A549 treated with RU486 at 1 μM for 4 hours (cell line): ENCODE data around the gene TNFSF12. TPM values are rescaled to one million over a fixed set of nuclear protein-coding genes. Genes with fewer than 3 reads are reported as not detected.

Source experiments
- total RNA-seq: library from RNA; stranded (reverse); fragments of 200-300 nt; extraction: Qiagen RNA extraction; gene quantifications from 5 replicates; pipeline ENCODE4 v1.2.3, GENCODE V29; 2022; ENCODE audit warnings: low read depth

The TNFSF12 gene, protein sequence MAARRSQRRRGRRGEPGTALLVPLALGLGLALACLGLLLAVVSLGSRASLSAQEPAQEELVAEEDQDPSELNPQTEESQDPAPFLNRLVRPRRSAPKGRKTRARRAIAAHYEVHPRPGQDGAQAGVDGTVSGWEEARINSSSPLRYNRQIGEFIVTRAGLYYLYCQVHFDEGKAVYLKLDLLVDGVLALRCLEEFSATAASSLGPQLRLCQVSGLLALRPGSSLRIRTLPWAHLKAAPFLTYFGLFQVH
- 8.8 to 13.0 TPM (median 10.7 TPM) in 5 replicates for total RNA-seq

DNA sequence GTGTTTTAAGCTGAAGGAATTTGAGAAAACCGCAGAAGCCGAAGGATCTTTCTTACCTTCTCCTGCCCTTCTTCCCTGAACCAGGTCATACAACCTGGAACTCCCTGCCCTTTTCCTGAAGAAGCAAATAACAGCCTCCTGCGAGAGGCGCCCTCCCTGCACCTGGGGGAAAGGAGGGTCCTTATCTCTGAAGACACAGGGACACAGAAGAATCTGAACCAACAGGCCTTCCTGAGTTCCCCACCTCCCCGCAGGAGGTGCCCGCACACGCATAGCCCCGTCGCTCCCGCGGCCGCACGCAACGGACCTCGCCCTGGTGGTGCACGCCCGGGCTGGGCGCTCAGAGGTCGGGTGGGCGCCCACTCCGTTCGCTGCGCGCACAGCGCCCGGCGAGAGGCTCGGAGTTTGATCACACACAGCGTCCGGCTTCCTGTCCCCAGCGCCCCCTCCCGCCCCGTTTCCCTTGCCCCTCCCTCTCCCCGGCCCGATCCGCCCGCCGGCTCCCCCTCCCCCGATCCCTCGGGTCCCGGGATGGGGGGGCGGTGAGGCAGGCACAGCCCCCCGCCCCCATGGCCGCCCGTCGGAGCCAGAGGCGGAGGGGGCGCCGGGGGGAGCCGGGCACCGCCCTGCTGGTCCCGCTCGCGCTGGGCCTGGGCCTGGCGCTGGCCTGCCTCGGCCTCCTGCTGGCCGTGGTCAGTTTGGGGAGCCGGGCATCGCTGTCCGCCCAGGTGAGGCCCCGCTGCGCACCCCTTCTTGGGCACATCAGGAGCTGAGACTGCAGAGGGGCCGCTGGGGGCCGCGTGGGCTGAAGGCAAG is at the start of gene TNFSF12:
Gene TNFSF12 (plus strand): TSS at position 474 of the 816 bp plus-strand sequence. CDS start 96 bp downstream, at position 570.

DNA sequence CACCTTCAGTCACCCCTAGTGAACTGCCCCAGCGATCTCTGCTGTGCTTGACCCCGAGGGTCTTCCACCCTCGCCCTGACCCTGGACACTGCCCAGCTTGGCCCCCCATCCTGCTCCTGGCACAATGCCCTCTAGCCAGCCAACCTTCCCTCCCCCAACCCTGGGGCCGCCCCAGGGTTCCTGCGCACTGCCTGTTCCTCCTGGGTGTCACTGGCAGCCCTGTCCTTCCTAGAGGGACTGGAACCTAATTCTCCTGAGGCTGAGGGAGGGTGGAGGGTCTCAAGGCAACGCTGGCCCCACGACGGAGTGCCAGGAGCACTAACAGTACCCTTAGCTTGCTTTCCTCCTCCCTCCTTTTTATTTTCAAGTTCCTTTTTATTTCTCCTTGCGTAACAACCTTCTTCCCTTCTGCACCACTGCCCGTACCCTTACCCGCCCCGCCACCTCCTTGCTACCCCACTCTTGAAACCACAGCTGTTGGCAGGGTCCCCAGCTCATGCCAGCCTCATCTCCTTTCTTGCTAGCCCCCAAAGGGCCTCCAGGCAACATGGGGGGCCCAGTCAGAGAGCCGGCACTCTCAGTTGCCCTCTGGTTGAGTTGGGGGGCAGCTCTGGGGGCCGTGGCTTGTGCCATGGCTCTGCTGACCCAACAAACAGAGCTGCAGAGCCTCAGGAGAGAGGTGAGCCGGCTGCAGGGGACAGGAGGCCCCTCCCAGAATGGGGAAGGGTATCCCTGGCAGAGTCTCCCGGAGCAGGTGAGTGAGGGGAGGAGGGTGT is 9.9 kb downstream of the TNFSF12 start, which contains the start of gene TNFSF13:
Gene TNFSF13 (plus strand): TSS at position 207 of the 776 bp plus-strand sequence. CDS start 290 bp downstream, at position 497.

DNA sequence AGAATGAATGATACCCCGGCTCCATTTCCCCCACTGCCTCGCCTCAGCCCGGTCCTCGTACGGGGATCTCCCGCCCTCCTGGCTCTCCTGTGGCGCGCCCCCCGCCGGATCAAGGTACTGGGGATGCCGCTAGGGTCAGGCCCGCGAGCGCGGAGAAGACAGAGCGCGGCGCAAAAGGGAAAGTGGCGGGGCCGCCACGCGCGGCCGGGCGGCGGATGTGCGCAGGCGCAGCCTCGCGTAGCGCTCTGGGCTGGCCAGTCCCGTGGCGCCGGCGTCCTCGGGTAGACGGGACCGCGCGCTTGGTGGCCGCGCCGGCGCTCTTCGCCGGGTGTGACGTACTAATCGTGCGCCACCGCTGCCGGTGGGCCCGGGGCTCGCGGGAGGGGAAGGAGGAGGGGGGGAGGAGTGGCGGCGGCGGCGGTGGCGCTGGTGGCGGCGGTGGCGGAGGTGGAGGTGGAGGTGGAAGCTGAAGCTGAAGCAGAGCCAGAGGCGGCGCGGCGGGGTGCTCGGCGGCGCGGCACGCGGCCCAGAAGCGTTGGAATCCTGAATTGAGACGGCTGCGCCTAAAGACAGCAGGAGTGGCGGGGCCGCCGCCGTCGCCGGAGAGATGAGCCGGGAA is 12.8 kb downstream of the TNFSF12 start, which contains the start of gene SENP3:
Gene SENP3 (plus strand): TSS at position 331 of the 619 bp plus-strand sequence. CDS start 1,158 bp downstream, outside the sequence.

DNA sequence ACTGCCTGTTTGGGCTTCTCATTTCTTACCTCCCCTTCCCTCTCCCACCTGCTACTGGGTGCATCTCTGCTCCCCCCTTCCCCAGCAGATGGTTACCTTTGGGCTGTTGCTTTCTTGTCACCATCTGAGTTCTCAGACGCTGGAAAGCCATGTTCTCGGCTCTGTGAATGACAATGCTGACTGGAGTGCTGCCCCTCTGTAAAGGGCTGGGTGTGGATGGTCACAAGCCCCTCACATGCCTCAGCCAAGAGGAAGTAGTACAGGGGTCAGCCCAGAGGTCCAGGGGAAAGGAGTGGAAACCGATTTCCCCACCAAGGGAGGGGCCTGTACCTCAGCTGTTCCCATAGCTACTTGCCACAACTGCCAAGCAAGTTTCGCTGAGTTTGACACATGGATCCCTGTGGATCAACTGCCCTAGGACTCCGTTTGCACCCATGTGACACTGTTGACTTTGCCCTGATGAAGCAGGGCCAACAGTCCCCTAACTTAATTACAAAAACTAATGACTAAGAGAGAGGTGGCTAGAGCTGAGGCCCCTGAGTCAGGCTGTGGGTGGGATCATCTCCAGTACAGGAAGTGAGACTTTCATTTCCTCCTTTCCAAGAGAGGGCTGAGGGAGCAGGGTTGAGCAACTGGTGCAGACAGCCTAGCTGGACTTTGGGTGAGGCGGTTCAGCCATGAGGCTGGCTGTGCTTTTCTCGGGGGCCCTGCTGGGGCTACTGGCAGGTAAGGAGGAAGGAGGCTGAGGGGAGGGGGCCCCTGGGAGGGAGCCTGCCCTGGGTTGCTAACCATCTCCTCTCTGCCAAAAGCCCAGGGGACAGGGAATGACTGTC is 30.4 kb downstream of the TNFSF12 start, which contains the start of gene CD68:
Gene CD68 (plus strand): TSS at position 638 of the 833 bp plus-strand sequence. CDS start 40 bp downstream, at position 678.

DNA sequence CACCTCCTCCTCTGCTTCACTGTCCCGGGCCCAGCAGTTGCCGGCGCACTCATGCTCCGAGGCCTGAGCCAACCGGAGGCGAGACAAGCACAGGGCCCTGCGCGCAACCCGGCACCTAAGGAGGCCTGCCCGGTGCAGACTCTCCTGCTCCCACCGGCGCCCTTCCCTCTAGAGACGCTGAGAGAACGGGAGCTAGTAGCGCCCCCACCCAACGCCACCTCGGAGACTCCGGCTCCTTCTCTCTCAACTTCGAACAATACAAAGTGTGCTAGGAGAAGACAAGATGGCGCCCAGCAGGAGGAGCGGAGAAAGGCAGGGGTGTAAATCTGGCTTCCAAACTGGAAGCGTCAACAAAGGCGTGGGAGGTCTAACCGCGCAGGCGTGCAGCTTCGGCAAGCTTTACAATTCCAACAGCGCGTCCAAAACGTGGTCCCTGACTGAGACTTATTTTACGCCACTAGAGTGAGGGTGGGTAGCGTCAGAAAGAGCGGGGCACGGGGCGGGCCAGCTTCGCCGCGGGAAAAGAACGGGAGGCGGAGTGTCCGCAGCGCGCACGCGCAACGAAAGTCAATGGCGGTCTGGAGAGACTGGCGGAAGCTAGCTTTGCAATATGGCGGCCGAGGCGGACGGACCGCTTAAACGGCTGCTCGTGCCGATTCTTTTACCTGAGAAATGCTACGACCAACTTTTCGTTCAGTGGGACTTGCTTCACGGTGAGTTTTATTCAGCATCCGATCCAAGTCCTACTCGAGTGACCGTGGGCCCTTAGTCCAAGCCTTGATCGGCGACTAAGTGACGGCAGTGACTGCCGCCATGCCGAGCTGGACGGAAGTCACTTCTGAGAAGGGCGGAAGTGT is 34.6 kb downstream of the TNFSF12 start, which contains the start of gene MPDU1:
Gene MPDU1 (plus strand): TSS at position 600 of the 857 bp plus-strand sequence. CDS start 11 bp downstream, at position 611.

DNA sequence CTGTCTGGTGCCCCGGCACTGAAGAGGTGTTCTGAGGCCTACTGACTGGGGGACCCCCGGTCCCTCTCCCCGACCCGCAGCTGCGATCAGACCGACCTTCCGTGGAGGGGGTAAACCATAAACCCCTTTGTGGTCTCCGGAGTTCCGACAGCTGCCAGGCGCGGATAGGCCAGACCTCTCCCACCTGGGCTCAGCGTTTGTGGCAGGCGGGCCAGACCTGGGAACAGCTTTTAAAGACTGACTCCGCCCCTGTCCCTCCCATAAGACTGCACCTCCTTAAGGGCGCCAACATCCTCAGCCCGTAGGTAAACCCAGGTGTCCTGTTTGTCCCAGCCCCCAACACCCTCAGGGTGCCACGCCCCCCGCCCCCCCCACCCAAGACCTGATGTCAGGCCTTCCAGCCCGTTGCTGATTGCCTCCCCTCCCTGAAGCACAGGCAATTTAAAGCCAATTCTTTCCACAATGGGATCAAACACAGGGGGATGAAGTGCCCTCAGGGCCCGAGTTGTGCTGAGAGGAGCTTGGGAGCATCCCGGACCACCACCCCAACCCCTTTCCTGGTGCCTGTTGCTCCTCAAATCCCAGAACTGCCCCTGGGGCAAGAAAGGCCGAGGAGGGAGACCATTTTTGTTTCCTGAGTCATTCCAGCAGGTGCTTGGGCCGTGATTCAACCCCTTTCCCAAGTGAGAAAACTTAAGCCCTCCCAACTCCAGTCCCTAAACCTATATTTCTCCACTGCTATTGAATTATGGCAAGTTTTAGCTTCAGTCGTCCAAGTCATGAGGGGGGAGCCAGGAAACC is 41.2 kb downstream of the TNFSF12 start, which contains the start of gene SOX15:
Gene SOX15 (minus strand): TSS at position 204 of the 801 bp plus-strand sequence. CDS start 418 bp downstream, outside the sequence.

Other genes with a start within 250 kb of the TNFSF12 start
- 1,703 to 1,867 TPM (median 1,727 TPM) in 5 replicates for gene EIF5A, start 241.4 kb upstream of the TNFSF12 start, total RNA-seq
- 86.5 to 109 TPM (median 99.7 TPM) in 5 replicates for gene GPS2, start 233.7 kb upstream of the TNFSF12 start, total RNA-seq
- gene NEURL4, start 219.7 kb upstream of the TNFSF12 start, total RNA-seq: 21.8 to 31.5 TPM (median 27.2 TPM) in 5 replicates
- gene ACAP1, start 212.5 kb upstream of the TNFSF12 start, total RNA-seq: 0.74 to 8.9 TPM (median 4.6 TPM) in 5 replicates
- 10.7 to 15.4 TPM (median 12.9 TPM) in 5 replicates for gene KCTD11, start 196.9 kb upstream of the TNFSF12 start, total RNA-seq
- gene TMEM95, start 193.9 kb upstream of the TNFSF12 start, total RNA-seq: not detected in 5 replicates
- 1.5 to 2.1 TPM (median 1.9 TPM) in 5 replicates for gene TNK1, start 168.0 kb upstream of the TNFSF12 start, total RNA-seq
- gene PLSCR3, start 154.5 kb upstream of the TNFSF12 start, total RNA-seq: 35.0 to 47.4 TPM (median 36.8 TPM) in 5 replicates
- 183 to 235 TPM (median 214 TPM) in 5 replicates for gene TMEM256, start 145.0 kb upstream of the TNFSF12 start, total RNA-seq
- 13.0 to 21.8 TPM (median 16.6 TPM) in 5 replicates for gene NLGN2, start 141.2 kb upstream of the TNFSF12 start, total RNA-seq
- gene SPEM1, start 128.7 kb upstream of the TNFSF12 start, total RNA-seq: not detected in 5 replicates
- gene SPEM2, start 123.4 kb upstream of the TNFSF12 start, total RNA-seq: 0.08 TPM in 1 of 5 replicates, not detected in the others
- not detected in 5 replicates for gene SPEM3, start 120.2 kb upstream of the TNFSF12 start, total RNA-seq
- 8.7 to 15.2 TPM (median 12.6 TPM) in 5 replicates for gene TMEM102, start 113.6 kb upstream of the TNFSF12 start, total RNA-seq
- 0.74 to 1.4 TPM (median 1.2 TPM) in 5 replicates for gene FGF11, start 109.5 kb upstream of the TNFSF12 start, total RNA-seq
- 5.7 to 8.0 TPM (median 7.2 TPM) in 5 replicates for gene CHRNB1, start 104.0 kb upstream of the TNFSF12 start, total RNA-seq
- 17.8 to 24.3 TPM (median 22.7 TPM) in 5 replicates for gene ZBTB4, start 69.4 kb upstream of the TNFSF12 start, total RNA-seq
- gene SLC35G6, start 67.6 kb upstream of the TNFSF12 start, total RNA-seq: not detected in 5 replicates
- 62.1 to 84.5 TPM (median 77.7 TPM) in 5 replicates for gene POLR2A, start 64.7 kb upstream of the TNFSF12 start, total RNA-seq
- 0.72 to 1.5 TPM (median 1.1 TPM) in 5 replicates for gene TNFSF13, start 9.7 kb downstream of the TNFSF12 start, total RNA-seq
- gene SENP3, start 12.9 kb downstream of the TNFSF12 start, total RNA-seq: 93.8 to 107 TPM (median 95.9 TPM) in 5 replicates
- 31.7 to 44.5 TPM (median 39.7 TPM) in 5 replicates for gene CD68, start 30.6 kb downstream of the TNFSF12 start, total RNA-seq
- gene MPDU1, start 34.8 kb downstream of the TNFSF12 start, total RNA-seq: 117 to 140 TPM (median 122 TPM) in 5 replicates
- 0.16 to 0.30 TPM (median 0.19 TPM) in 5 replicates for gene SOX15, start 41.0 kb downstream of the TNFSF12 start, total RNA-seq
- gene FXR2, start 65.8 kb downstream of the TNFSF12 start, total RNA-seq: 52.7 to 63.1 TPM (median 62.0 TPM) in 5 replicates
- gene SAT2, start 78.8 kb downstream of the TNFSF12 start, total RNA-seq: 70.6 to 108 TPM (median 81.7 TPM) in 5 replicates
- 0.47 to 0.70 TPM (median 0.64 TPM) in 5 replicates for gene SHBG, start 81.1 kb downstream of the TNFSF12 start, total RNA-seq
- gene ATP1B2, start 101.9 kb downstream of the TNFSF12 start, total RNA-seq: 0.13 to 0.42 TPM (median 0.27 TPM) in 5 replicates
- 46.4 to 54.0 TPM (median 52.3 TPM) in 5 replicates for gene TP53, start 138.4 kb downstream of the TNFSF12 start, total RNA-seq
- 33.8 to 47.6 TPM (median 43.3 TPM) in 5 replicates for gene WRAP53, start 139.4 kb downstream of the TNFSF12 start, total RNA-seq
- 0.85 to 1.9 TPM (median 1.7 TPM) in 5 replicates for gene EFNB3, start 156.1 kb downstream of the TNFSF12 start, total RNA-seq
- gene DNAH2, start 168.7 kb downstream of the TNFSF12 start, total RNA-seq: 0.01 to 0.02 TPM (median 0.02 TPM) in 3 of 5 replicates, not detected in the others